Mammary epithelial cell (primary cell): Measurements from ENCODE around the gene RUNDC1.

Source experiments
- EZH2 ChIP-seq: IDR thresholded peaks from 2 replicates; pipeline ENCODE4 v1.6.1; 2012; ENCODE audit warnings: low read length, inconsistent platforms, borderline replicate concordance
- TF ChIP-seq, protein P1 (sequence below), 2 donors: IDR thresholded peaks in 1 of 2; conservative IDR thresholded peaks in 1 of 2; 2 replicates each; pipeline ENCODE4 v1.5.1; 2011 to 2012; ENCODE audit warnings: inconsistent platforms in 2 of 2, low read length in 2 of 2, mild to moderate bottlenecking in 2 of 2, control low read depth in 1 of 2, low read depth in 1 of 2; ENCODE audit not compliant: insufficient read depth in 1 of 2; ENCODE audit errors: extremely low read depth in 1 of 2

- TF ChIP-seq, protein P1, sequence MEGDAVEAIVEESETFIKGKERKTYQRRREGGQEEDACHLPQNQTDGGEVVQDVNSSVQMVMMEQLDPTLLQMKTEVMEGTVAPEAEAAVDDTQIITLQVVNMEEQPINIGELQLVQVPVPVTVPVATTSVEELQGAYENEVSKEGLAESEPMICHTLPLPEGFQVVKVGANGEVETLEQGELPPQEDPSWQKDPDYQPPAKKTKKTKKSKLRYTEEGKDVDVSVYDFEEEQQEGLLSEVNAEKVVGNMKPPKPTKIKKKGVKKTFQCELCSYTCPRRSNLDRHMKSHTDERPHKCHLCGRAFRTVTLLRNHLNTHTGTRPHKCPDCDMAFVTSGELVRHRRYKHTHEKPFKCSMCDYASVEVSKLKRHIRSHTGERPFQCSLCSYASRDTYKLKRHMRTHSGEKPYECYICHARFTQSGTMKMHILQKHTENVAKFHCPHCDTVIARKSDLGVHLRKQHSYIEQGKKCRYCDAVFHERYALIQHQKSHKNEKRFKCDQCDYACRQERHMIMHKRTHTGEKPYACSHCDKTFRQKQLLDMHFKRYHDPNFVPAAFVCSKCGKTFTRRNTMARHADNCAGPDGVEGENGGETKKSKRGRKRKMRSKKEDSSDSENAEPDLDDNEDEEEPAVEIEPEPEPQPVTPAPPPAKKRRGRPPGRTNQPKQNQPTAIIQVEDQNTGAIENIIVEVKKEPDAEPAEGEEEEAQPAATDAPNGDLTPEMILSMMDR (conservative IDR thresholded peaks at IDR 0.05 in 1 of 2, IDR thresholded peaks at IDR 0.05 in 1 of 2; ENCODE audit: extremely low read depth in 1 of 2, insufficient read depth in 1 of 2, low read depth in 1 of 2, low read length in 2 of 2), result no peak
- TF ChIP-seq EZH2, result no peak
Measured at GRCh38 chr17:43010667-43011308, 30.4 kb downstream of the RUNDC1 start.
